CD4-positive, alpha-beta T cell treated with Interferon alpha-2 for 1 hour (primary cell): Measurements from ENCODE around the gene NHS.
"Not testable (repeated sequence)": the region's sequence is repeated elsewhere in the genome, so short reads cannot be mapped to it uniquely, and the experiment has no call there.

Experiments
- DNase-seq, 2 donors: peaks; one replicate each; pipeline ENCODE4 v3.0.0-alpha.2; 2020 to 2022

The NHS gene

GRCh38 chrX:17553961-17554482 is 179.0 kb downstream of the NHS start:
- no peak for DNase-seq

- no peak for DNase-seq
Observed at GRCh38 chrX:17554914-17555313, 179.9 kb downstream of the NHS start.

GRCh38 chrX:17555846-17556245 is 180.8 kb downstream of the NHS start:
- no peak for DNase-seq

GRCh38 chrX:17559728-17560379 is 184.9 kb downstream of the NHS start:
- DNase-seq: no peak

GRCh38 chrX:17560385-17560784 is 185.4 kb downstream of the NHS start:
- no peak for DNase-seq

- no peak for DNase-seq
Observed at GRCh38 chrX:17563076-17563475, 188.1 kb downstream of the NHS start.

- no peak for DNase-seq
Observed at GRCh38 chrX:17563515-17563914, 188.5 kb downstream of the NHS start.

GRCh38 chrX:17564689-17565409 is 189.8 kb downstream of the NHS start:
- peak in 1 of 2 donors; percentile 7 for DNase-seq

GRCh38 chrX:17566740-17567139 is 191.7 kb downstream of the NHS start:
- DNase-seq: no peak

- no peak for DNase-seq
Observed at GRCh38 chrX:17567187-17567586, 192.2 kb downstream of the NHS start.

GRCh38 chrX:17567821-17568220 is 192.8 kb downstream of the NHS start:
- no peak for DNase-seq

- not testable (repeated sequence) for DNase-seq
Observed at GRCh38 chrX:17568804-17569203, 193.8 kb downstream of the NHS start.

GRCh38 chrX:17579026-17579425 is 204.0 kb downstream of the NHS start:
- no peak for DNase-seq

GRCh38 chrX:17580539-17581152 is 205.6 kb downstream of the NHS start:
- no peak for DNase-seq

GRCh38 chrX:17581641-17582040 is 206.6 kb downstream of the NHS start:
- DNase-seq: no peak

GRCh38 chrX:17584248-17584681 is 209.3 kb downstream of the NHS start:
- no peak for DNase-seq

- no peak for DNase-seq
Observed at GRCh38 chrX:17585006-17585405, 210.0 kb downstream of the NHS start.

GRCh38 chrX:17587366-17587765 is 212.4 kb downstream of the NHS start:
- DNase-seq: no peak

- DNase-seq: no peak
Observed at GRCh38 chrX:17588303-17588702, 213.3 kb downstream of the NHS start.

- DNase-seq: peak; percentile 14 to 16
Observed at GRCh38 chrX:17590892-17591740, 216.1 kb downstream of the NHS start.

GRCh38 chrX:17591741-17592110 is 216.7 kb downstream of the NHS start:
- no peak for DNase-seq

- DNase-seq: no peak
Observed at GRCh38 chrX:17592117-17592516, 217.1 kb downstream of the NHS start.

- no peak for DNase-seq
Observed at GRCh38 chrX:17594693-17595092, 219.7 kb downstream of the NHS start.
